Esophagus muscularis mucosa (tissue), 4 donors: ENCODE results near the gene PRLH.

Source experiments
- CTCF ChIP-seq, 3 experiments: fragments of 200-600 bp in 2 of 3; fragments of 450-650 bp in 1 of 3; sonication (generic) in 2 of 3; IDR thresholded peaks; one replicate each; pipeline ENCODE4 v1.5.1; 2017 to 2019; ENCODE audit warnings: antibody characterized with exemption in 3 of 3, mild to moderate bottlenecking in 2 of 3, moderate library complexity in 1 of 3
- EP300 ChIP-seq: sonication (generic); formaldehyde crosslinking; IDR thresholded peaks from one replicate; pipeline ENCODE4 v1.6.1; 2017; ENCODE audit warnings: antibody characterized with exemption
- POLR2A ChIP-seq: fragments of 450-650 bp; IDR thresholded peaks from one replicate; pipeline ENCODE4 v1.6.1; 2017; ENCODE audit warnings: antibody characterized with exemption, moderate library complexity, mild to moderate bottlenecking, low read depth
- POLR2AphosphoS5 ChIP-seq, 2 donors: sonication (generic); formaldehyde crosslinking; IDR thresholded peaks; one replicate each; pipeline ENCODE4 v1.6.1; 2017; ENCODE audit warnings: antibody characterized with exemption in 2 of 2

- no peak for TF ChIP-seq EP300
- TF ChIP-seq POLR2A, result no peak
- TF ChIP-seq CTCF (IDR thresholded peaks at IDR 0.05), result no peak
- TF ChIP-seq POLR2AphosphoS5 (IDR thresholded peaks at IDR 0.05), result no peak
Measured at GRCh38 chr2:237547841-237548416, 18.4 kb upstream of the PRLH start.
